Measurements from ENCODE around the gene SLC18A2.
"Not testable (repeated sequence)": the region's sequence is repeated elsewhere in the genome, so short reads cannot be mapped to it uniquely, and the experiment has no call there.

The SLC18A2 gene

DNA sequence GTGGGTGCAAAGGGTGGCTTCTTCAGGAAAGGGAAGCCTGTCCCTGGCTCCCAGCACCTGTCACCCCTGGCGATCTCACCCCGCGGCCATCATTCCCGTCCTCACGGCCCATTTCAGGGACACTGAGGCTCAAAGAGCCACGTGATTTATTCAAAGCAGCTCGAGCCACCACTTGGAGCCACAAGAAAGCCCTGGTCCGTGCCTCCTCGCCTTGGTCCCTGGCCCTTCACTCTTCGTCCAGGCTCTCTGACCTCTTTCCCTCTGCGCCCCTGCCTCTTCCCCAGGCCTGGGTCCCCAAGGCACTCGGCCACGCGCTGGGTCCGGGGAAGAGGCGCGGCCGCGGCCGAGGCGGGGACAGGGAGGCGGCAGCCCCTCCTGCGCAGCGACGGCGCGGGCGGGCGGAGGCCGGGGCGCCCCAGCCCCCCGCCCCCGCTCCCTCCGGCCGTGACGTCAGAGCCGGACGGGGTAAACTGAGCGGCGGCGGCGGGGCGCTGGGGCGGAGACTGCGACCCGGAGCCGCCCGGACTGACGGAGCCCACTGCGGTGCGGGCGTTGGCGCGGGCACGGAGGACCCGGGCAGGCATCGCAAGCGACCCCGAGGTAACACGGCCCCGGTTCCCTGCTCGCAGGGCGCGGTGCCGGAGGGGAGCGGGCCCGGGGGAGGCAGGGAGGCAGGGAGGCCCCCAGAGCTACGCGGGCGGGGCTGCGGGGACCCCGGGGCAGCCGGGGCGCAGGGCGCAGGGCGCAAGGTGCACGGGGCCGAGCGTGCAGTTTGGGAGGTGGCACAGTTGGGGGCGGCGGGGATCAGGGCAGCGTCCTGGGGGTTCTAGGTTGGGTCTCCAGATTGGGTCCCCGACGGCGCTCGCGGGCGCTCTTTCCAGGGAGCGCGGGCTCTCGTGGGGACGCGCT lies at the start of gene SLC18A2:
SLC18A2 (plus strand) TSS at position 494 of the 909 bp plus-strand sequence. CDS start 580 bp downstream, outside the sequence.
- no peak for FAIRE-seq

DNA sequence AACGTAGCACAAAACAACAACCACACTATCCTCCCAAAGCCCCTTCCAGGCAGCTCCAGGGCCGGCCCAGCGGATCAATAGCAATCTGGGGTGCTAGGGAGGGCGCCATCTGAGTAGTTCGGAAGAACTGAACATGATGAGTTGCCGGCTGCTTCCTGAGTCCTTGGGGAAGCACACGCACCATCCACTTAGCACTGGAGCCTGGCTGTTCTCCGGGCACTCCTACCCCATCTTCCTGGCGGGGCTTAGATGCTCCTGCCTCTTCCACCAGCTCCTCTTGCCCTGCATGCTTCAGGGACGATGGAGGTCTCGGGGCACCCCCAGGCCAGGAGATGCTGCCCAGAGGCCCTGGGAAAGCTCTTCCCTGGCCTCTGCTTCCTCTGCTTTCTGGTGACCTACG lies 43.7 kb upstream of the SLC18A2 start, which contains the start of gene KCNK18:
KCNK18 (plus strand) TSS at position 301 of the 400 bp plus-strand sequence; CDS start at position 301, 0 bp downstream.
- no peak for FAIRE-seq

DNA sequence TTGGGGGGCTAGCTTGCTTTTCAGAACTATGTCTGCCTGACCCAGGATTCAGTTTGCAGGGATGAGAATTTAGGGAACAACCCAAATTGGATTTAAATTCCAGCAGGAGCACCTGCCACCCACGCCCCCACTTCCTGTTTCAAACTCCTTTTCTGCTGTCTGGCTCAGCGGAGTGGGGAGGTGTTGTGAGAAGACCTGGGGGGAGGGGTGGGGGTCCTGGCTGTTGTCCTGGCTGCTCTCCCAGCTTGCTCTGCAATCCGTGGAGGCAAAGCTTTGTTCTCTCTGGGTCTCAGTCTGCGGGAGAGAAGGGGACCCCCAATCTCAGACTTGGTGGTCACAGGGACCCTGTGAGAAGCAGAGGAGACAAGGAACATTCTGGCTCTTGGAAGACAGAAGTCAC lies 42.8 kb upstream of the SLC18A2 start:
- no peak for FAIRE-seq

DNA sequence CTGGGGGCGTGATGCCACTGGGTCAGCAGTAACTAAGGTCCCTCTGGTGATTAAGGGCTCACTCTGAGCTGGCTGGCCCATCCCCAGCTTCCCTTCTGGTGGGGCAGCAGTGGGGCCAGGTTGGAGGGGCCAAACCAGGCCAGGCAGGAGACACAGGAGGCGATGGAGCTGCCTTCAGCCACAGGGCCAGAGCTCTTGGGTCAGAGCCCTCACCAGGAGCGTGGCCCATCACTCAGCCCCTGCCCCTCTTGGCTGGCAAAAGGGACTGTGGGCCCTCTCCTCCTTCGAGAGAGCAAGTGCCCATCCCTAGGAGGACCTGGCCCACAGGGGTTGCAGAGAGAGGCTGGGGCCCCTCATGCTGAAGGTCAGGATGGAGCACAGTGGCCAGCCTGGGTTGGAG lies 39.1 kb upstream of the SLC18A2 start:
- no peak for FAIRE-seq

DNA sequence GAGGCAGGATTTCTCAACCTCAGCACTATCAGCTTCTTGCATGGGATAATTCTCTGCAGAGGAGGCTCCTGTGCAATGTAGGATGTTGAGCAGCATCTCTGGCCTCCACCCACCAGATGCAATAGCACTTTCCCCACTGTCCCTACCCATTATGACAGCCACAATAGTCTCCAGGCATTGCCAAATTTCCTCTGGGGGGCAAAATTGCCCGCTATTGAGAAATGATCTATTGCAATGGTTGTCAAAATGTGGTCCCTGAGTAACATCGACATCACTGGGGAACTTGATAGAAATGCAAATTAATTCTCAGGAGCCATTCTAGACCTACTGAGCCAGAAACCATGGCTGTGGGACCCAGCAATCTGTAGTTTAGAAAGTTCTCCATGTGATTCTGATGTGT lies 36.6 kb upstream of the SLC18A2 start:
- FAIRE-seq: no peak

DNA sequence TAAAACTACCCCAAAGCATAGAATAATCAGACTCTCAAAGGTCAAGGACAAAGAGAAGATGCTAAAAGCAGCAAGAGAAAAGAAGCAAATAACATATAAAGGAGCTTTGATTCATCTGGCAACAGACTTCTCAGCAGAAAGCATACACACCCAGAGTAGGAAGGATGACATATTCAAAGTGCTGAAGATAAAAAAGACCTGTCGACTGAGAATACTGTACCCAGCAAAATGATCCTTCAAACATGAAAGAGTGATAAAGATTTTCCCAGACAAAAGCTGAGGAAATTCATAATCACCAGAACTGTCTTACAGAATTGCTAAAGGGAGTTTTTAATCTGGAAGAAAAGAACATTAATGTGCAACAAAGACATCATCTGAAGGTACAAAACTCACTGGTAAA lies 28.7 kb upstream of the SLC18A2 start:
- no peak for FAIRE-seq

DNA sequence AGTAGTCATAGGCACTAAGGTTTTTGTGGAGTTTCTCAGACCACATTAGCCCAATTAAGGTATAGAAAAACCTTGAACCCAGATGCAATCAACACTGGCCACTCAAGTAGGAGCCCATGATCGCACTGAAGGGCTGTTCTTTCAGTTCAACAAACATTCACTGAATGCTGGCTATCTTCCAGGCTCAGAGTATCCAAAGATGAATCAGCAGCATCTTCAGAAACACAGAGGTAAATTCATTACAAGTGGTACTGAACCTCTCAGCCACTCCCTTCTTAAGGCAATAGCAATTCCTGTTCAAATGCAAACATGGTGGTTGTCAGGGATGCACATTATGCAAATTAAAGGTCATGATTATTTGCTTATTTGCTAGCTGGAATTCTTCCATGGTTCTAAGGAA lies 26.5 kb upstream of the SLC18A2 start:
- FAIRE-seq: no peak

DNA sequence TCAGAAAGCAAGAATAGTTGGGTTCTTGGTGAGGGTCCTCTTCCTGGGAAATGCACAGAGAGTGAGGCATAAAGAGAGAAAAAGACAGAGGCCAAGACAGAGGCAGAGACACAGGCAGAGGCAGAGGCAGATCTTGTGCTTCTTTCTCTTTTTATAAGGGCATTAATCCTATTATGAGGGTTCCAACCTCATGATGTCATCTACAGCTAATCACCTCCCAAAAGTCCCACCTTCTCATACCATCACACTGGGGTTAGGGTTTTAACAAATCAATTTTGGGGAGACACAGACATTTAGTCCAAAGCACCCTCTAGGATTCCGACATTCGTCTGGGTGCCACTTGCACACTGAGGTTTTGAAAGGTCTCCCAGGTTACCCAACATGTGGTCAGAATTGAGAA lies 25.8 kb upstream of the SLC18A2 start:
- no peak for FAIRE-seq

DNA sequence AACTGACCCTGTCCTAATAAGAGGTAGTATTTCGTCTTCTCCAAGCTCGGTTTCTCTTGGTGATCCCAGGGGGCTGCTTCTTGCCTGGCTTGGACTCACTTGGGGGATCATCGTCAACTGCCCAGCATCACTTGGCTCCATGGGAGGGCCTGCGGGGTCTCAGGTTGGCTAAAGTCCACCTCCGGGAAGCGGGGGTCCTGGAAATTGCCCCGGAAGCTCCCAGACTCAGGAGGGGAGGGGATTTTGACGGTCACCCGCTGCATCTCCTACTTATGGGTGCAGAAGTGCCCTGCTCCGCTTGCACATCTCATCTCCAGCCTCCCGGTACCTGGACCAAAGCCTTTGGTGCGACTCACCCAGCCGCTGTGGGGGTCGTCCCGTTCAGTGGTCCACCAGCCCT lies 24.9 kb upstream of the SLC18A2 start:
- no peak for FAIRE-seq

DNA sequence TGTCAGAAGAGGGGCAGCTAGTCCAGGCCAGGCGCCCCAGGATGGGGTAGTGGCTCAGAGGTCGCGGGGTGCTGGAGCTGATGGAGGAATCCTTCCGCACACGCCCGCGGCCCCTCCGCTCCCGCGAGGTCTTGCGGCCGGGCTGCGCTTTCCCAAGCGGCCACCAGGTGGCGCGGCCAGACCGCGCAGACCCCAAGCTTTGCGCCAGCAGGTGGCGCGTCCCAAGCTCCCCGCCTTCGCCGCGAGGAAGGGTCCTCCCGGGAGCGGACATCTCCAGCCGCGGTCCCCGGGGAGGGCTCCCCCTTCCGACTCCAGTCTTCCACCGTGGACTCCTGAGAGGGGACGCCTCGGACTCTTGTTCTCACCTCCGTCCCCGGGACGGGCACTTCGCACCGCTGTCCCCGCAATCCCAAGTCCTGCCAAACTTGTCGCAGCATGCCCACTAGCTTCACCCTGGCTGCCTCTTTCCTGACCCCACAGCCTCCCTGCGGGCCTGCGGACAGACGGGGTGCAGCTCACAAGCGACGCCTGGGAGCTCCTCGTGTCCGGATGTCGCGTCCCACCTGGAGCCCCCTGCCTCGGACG lies 24.2 kb upstream of the SLC18A2 start:
- no peak for FAIRE-seq

DNA sequence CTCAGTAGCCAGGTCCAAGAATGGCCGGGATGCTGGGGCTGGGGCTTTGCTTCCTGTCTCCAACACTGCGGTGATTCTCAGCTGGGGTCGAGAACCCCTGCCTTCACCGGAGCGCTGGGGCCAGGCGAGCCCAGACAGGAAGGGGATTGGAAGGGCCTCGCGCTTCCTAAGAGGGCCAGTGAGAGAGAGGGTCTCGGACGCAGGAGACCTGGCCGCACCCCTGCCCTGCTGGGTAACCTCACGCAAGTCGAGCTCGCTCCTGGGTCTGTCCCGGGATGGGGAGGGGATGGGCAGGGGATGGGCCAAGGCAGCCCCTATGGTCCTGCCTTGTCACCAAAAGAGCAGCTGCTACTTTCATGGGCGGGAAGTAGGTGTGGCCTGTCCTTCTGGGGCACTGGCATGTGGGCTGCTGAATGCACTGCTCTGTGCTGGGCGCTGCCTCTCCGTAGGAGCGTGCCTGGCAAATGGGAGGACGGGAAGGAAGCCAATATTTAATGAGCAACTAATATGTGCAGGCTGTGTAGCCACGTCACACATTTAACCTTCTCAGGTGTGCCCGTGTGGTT lies 23.6 kb upstream of the SLC18A2 start:
- FAIRE-seq: no peak

DNA sequence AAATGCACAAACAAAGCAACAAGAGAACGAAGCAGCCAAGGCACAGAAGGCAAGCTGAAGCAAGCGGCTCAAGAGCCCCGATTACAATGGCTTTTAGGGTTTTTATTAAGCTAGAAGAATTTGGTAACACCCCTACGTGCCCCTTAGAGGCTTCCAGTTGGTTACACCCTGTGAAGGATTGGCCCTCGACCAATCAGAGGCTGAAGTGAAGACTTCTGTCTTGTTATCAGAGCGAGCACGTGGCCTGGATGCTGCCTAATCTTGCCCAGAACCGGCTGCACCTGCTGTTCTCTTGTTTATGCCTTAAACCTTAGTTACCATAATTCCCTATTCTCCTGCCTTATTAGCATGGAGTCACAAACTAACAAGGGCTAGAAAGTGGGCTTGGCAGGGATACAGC lies 22.3 kb upstream of the SLC18A2 start:
- FAIRE-seq: no peak

DNA sequence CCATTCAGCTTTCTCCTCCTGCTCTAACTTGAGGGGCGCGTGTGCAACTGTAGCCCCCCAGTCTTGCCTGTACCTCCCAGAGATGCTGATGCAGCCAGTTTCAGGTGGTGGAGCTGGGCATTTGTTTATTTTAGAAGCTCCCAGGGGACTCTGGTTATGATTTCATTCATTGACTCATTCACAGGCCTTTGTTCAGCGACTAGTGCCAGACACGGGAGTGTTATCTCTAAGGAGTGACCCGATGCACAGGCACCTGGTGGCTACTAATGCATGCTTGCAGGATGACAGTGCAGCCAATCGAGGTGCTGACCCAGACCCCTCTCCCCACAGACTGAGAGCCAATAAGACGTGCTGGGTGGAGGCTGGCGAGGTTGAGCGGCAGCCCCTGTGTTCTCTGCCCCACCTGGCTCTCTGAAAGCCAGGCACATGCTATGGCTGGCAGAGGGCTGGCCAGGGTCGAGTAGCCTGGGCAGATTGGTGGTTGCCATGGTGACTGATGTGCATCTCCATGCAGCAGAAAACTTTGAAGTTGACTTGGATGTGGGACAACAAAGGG lies 19.7 kb upstream of the SLC18A2 start:
- FAIRE-seq: no peak

DNA sequence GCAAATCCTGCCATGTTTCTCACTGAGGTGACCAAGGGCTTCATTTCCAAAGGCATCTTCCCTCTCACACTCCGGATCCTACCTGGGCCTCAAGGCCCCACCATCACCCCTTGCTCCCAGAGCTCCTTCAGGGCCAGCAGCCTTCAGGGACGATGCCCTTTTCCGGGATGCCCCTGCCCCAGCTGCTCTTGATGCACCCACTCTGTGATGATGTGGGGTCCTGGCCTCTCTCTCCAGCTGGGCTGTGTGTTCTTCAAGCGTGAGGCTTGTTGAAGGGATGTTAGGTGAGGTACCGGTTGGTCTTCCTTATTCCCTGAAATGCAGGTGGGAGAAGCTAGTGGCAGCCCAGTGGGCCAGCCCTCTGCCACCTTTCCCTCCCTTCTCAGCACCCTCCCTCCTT lies 18.4 kb upstream of the SLC18A2 start:
- FAIRE-seq: no peak

DNA sequence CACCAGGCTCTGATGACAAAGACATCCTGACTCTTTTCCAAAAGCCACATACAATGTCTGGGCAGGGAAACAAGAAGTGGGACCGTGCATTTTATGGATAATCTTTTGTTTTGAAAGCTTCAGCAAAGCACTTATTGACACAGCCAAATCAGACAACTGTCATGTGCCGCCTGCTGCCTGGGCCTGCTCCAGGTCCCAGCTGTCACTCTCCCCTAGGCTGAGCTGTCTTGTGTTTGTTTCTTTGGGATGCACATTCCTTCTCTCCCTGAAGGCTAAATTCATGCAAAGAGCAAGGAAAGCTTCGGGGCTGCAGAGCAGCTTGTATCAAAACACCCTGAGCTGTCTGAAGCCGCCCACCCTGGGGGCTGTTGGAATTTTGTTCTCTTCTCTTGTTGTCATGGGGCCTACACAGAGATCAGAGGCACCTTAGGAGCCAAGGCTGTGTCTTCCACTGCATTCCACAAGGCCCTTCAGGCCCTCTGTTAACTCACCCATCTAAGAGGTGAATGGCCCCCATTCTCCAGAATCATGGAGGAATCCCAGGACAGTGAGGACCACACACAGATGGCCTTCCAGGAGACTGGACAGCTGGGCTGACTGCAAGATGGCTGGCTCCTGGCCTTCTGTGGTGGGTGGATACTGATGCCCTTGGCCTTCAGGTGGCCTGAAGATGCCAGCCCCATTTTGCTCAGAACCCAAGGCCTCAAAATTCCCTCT lies 17.8 kb upstream of the SLC18A2 start:
- FAIRE-seq: no peak

DNA sequence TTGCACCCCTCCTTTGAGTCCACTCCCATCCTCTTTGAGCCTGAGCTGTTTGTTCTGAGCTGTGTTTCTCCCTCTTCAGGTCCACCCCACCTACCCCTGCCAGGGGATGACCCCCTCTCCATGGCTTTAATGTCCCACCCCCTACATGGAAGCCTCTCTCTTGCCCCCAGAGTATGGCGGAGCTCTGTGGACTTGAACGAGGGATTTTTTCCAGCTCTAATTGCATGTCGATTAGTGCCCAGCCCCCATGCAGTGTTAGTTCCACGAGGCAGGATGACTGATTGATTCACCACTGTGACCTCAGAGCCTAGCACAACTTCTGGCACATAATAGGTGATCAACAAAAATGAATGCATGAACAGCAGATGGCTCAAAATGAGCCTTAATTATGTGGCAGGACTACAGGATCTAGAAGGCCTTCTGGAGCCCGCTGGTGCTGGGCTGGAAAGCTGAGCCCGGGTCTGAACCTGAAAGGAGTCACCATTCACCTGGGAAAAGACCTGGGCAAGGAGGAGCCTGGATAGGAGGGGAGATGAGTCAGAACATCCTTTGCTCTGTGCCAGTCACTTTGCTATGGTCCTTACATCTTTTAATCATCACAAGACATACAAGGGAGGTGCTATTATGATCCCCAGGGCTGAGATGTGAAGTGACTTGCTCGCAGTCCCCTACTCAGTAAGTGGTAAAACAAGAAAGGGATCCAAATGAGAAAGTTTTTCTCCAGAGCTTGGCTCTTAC lies 17.1 kb upstream of the SLC18A2 start:
- no peak for FAIRE-seq

DNA sequence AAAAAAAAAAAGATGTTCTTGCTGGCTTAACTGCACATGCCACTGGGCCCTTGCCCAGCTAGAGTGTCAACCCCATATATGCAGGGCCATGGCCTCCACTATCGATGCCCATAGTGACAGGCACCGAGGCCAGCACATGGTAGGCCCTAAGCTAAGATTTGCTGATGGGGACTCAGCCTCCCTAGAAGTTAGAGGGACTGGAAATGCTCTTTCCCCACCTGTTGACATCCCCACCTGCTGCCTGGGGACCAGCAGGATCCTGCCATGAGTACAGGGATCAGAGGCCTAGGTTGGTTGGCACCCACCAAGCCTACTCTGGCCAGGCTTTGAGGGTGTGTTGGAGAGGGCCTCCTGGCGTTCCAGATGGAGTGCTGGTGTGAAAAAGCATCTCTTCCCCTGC lies 16.0 kb upstream of the SLC18A2 start:
- no peak for FAIRE-seq

DNA sequence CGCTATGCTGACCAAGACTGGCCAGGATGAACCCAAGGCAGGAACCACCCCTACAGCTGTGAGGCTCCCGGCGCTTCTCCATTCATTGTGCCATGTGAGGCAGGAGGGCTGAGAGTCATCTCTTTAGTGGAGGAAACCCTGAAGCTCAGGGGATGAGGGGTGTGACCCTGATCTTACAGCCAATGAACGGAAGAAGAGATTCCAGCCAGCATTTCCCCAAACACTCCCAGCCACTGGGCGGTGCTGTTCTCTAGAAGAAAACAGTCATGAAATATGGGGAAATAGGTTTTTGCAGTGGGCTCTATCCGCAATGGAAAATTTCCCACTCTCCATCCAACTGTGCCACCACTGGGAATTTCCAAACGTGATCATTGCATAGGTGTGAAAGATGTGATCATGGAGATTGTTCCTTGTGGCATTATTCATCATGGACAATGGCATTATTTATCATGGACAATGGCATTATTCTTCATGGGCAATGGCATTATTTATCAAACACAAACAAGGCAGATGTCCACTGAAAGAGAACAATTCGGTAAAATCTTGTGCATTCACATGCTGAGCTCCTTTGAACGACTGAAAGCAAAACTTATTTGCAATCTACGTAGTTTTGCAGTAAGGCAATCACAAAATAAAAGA lies 14.0 kb upstream of the SLC18A2 start:
- no peak for FAIRE-seq

DNA sequence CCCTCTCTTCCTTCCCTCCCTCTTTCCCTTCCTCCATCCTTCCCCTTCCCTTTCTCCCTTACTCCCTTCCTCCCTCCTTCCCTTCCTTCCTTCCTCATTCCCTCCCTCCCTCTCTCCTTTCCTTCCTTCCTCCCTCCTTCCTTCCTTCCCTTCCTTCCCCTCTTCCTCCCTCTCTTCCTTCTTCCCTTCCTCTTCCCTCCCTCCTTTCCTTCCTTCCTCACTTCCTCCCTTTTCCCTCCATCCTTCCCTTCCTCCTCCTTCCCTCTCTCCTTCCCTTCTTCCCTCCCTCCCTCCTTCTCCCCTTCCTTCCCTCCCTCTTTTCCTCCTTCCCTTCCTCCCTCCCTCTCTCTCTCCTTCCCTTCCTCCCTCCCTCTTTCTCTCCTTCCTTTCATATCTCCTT lies 12.7 kb upstream of the SLC18A2 start:
- no peak for FAIRE-seq

DNA sequence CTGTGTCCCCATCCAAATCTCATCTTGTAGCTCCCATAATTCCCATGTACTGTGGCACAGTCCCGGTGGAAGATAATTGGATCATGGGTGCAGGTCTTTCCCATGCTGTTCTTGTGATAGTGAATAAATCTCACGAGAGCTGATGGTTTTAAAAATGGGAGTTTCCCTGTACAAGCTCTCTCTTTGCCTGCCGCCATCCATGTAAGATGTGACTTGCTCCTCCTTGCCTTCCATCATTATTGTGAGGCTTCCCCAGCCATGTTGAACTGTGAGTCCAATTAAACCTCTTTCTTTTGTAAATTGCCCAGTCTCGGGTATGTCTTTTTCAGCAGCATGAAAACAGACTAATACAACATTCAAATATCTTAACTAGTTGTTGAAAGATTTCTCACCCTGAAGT lies 10.8 kb upstream of the SLC18A2 start:
- not testable (repeated sequence) for FAIRE-seq

DNA sequence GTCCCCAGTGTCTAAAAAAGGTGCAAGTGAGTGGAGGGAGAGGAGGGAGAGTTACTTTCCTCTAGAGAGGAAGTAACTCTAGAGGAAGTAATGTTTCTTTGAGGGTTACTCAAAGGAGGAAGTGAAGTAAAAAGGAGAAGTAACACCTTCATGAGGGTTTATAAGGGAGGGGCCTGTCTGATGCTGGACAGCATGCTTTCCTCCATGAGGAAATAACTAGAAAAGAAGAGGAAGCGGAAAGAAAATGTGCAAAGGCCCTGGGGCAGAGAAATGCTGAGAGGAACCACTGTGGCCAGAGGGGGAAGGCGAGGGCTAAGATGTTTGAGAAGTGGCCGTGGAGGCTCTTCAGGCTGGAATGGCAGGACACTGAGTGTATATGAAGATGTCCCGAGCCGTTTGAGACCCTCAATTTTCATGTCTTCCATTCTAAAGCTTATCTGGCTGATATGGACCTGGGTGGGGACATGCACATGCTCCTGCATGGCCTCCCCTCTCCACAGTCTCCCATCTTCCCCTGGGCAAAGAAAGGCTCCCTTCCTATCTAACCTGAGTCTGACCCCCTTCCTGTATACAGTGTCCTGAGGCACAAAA lies 3.4 kb upstream of the SLC18A2 start:
- FAIRE-seq: no peak

All from endometrium (tissue), 2 donors.